GM21526 (cell line): ENCODE results near the gene APELA.
"Not testable (repeated sequence)": the region's sequence is repeated elsewhere in the genome, so short reads cannot be mapped to it uniquely, and the experiment has no call there.

Experiments
- ATAC-seq: cut with Tn5 transposase; IDR thresholded peaks from one replicate; pipeline ENCODE4 v1.9.1; 2021; ENCODE audit warnings: moderate library complexity; ENCODE audit not compliant: unreplicated experiment, low FRiP score

APELA gene

DNA sequence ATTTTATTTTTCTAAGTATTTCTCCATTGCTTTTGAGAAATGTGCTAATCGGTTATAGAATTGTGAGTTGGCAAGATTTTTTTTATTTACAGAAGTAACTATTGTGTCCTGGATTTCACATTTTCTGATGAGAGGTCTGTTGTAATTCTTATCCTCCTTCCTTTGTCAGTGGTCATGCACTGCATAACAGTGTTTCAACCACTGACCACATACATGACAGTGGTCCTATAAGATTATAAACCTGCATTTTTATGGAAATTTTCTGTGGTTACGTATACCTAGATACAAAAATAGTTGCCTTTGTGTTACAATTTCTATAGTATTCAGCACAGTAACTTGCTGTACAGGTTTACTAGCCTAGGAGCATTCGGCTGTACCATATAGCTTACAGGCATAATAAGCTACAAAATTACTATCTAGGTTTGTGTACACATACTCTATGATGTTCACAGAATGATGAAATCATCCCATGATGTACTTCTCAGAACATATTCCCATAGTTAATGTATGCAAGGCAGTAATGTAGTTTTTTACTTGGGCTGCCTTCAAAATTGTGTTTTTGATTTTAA is 47.8 kb downstream of the APELA start:
- no peak for ATAC-seq

DNA sequence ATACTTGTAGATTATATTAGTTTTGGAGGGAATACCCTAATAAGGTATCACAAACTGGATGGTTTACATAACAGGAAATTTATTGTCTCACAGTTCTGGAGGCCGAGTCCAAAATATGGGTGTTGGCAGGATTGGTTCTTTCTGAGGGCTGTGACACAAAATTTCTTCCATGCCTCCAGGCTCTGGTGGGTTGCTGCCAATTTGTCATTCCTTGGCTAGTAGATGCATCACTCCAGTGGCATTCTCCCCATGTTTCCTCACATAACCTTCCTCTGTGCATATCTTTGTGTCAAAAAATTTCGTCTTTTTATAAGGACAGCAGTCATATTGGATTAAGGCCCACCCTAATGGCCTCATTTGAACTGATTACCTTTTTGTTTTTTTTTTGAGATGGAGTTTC is 49.3 kb downstream of the APELA start:
- no peak for ATAC-seq

DNA sequence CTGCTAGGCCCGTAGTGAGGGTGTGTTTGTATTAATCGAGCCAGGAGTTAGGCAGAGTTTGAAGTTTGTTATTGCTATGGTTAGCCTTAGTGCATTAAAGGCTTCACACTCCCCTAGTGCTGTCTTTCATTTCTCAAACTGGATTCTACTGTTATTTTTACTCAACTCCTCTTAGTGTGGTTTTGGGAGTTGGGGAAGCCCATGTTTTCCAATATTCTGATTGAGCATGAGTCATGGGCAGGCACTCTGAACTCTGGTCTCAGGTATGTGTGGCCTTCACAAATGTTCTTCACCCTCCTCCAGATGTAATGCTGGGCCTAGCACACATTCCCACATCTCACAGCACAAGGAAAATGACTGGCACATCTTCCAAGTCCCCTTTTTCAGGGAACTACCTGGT is 50.1 kb downstream of the APELA start:
- not testable (repeated sequence) for ATAC-seq

DNA sequence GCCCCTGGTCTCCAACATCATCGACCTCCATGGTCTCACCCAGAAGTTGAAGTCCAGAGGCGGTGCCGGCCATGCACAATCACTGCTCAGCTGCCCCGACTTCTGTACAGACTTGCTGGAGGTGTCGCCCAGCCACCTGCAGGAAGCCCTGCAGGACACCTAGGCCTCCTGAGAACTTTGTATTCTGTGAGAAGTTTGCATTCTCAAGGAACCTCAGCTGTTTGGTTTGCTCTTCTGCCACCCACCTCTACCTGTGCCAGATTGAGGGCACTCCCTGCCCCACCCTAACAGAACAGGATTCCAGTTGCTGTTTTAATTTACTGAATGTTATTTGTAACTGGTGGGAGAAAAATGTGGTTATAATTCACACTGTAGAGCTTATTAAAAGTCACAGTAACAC is 53.7 kb downstream of the APELA start:
- no peak for ATAC-seq

DNA sequence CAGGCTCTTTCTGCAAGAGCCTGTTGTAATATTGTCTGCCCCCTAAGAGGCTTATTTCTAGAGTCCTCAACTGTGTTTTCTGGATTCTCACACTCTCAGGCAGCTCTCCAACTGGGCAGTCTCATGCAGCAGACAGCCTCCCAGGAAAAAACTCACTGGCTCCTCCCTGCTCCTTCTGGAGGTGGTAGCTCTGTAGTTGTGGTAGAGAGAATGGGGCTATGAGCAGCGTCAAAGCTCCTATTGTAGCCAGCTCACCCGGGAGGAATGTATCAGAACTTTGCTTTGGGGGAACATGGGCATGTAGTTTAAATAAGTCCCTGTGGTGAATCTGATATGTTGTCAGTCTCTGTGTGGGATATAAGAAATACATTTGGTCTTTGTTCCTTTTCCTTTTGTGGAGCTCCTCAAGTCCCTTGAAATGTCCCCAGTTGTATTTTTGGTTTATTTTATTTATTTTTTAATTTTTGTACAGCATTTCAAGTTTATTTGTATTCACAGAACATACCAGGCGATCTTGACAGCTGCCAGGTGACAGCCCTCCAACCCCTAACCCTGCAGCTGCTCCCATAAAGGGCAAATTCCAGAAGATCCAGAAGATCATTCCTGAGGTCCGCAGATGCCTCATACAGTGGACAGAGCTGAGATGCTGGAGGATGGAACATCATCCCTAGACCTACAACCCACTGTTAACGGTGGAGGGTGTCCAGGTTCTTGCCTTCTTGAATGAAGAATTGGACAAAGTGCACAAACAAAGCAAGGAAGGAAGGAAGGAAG is 54.8 kb downstream of the APELA start:
- no peak for ATAC-seq

DNA sequence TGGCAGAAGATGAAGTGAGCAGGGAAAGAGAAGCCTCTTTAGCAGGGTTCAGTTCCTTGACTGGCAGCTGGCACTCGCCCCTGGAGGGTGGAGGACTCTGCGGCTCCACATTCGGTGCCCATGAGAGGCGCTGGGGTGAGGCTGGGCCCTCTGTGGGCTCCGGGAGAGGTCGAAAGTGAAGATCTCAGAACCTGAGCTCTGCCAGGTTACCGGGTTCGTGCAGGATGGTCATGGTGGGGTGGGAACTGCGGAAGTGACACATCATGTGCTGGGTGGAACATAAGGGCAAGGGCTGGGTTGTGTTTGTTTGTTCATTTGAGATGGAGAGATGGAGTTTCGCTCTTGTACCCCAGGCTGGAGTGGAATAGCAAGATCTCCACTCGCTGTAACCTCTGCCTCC is 56.3 kb downstream of the APELA start:
- no peak for ATAC-seq

DNA sequence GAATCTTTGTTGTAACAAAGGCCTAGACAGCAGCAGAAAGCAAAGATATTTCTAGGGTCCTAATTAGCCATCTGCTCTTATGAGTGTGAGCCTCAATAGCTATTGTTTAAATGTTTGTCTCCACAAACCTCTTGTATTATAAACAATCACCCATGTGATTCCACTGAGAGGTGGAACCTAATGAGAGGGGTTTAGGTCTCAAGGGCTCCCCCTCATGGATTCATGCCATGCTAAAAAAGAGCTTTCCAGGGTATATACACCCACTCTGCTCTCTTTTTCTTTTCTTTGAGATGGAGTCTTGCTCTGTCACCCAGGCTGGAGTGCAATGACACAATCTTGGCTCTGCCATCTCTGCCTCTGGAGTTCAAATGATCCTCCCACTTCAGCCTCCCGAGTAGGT is 58.4 kb downstream of the APELA start:
- ATAC-seq, result peak; percentile 67

DNA sequence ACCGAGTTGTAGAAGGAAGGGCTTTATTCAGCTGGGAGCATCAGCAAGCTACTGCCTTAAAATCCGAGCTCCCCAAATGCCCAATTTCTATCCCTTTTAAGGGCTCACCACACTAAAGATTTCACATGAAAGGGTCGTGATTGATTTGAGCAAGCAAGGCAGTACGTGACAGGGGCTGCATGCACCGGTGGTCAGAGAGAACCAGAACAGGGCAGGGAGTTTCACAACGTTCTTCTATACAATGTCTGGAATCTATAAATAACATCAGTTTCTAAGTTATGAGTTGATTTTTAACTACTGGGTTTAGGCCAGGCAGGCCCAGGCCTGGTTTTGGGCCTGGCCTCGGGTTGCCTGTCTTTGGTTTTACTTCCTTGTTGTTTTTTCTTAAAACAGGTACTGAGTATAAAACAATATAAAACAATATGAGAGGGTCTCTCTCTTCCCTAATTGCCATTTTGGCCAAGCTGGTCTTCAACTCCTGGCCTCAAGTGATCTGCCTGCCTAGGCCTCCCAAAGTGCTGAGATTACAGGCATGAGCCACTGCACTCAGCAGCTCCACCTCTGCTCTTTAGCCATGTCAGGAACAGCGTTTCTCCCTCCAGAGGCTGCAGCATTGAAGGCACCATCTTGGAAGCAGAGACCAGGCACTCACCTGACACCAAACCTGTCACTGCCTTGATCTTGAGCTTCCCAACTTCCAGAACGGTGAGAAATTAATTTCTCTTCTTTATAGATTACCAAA is 59.1 kb downstream of the APELA start:
- not testable (repeated sequence) for ATAC-seq

DNA sequence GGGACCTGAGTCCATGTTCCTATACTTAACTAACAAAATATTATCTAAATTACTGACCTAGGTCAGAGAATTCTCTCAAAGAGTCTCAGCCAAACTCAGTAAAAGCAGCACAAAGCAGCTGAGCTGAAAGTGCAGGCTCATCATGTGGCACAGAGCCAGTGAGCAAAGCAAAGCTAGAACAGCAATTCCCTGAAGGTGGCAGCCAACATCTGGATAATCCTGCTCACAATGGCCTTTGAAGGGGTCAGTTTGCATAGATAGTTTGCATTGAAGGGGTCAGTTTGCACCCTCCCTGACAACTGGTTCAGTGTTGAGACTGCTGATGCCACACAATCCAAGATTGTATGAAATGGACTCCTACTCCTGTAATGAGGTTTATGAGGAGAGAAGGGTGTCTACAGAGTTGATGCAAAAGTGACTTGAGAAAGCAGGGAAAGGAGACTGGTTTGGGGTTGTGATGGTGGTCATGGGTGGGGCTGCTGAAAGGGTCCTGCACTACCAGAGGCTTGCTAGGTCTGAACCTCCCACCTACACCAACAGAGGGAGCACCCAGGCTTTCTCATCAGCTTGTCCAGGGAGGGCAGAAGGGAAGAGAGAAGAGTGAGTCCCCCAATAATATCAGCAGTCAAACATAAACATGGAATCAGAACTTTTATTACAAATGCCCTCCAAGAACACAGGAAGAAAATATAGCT is 60.7 kb downstream of the APELA start:
- peak; percentile 59 for ATAC-seq

DNA sequence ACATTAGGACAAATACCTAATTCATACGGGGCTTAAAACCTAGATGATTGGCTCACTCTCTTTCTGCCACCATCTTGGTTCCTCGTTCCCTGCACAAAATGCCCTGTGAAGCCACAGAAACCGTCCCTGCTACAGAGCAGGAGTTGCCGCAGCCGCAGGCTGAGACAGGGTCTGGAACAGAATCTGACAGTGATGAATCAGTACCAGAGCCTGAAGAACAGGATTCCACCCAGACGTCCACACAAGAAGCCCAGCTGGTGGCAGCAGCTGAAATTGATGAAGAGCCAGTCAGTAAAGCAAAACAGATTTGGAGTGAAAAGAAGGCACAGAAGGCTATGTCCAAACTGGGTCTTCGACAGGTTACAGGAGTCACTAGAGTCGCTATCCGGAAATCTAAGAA is 66.2 kb downstream of the APELA start:
- no peak for ATAC-seq

DNA sequence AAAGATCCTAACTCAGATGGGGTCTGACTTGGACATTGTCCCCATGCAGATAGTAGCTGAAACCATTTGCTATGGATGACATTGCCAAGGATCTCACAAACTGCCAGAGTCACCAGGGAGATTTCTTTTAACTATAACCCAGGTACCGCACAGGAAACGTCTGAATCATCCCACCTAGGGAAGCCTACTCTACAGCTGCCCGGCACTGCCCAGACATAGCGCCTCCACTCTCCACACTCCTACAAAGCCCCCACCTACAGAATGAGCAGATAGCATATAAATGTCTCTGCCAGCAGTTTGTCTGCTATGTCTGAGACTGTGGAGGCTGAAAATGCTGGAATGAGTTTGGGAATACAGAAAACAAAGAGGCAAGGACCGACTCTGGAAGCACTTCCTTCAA is 68.2 kb downstream of the APELA start:
- no peak for ATAC-seq

DNA sequence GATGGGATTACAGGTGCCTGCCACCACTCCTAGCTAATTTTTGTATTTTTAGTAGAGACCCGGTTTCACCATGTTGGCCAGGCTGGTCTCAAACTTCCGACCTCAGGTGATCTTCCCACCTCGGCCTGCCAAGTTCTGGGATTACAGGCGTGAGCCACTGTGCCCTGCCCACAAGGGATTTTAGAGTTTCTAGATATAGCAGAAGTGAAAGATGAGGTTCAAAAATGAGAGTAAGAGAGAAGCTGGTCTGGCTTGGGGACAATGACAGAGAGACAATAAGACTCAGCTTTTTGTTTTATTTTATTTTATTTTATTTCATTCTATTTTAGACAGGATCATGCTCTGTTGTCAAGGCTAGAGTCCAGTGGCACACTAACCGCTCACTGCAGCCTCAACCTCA is 69.8 kb downstream of the APELA start:
- no peak for ATAC-seq
